Stimulated activated CD8-positive, alpha-beta memory T cell treated with anti-CD3 and anti-CD28 coated beads, Interleukin-7, amount 100 ng/mL, for 24 hours (primary cell): ENCODE measurements around the gene OTP.

Experiments used
- DNase-seq: peaks from one replicate; pipeline ENCODE4 v3.0.0-alpha.2; 2020; ENCODE audit warnings: low read depth

The OTP gene

GRCh38 chr5:77637998-77638762 is at the start of gene OTP:
TSS of gene OTP (minus strand) at chr5:77638713. CDS start at chr5:77638549, 164 bp downstream.
- DNase-seq, result no peak

- DNase-seq, result no peak
Observed at GRCh38 chr5:77683171-77683732, 44.7 kb upstream of the OTP start.

GRCh38 chr5:77670526-77670925 is 32.0 kb upstream of the OTP start:
- DNase-seq, result no peak

- no peak for DNase-seq
Observed at GRCh38 chr5:77669677-77670076, 31.2 kb upstream of the OTP start.

- no peak for DNase-seq
Observed at GRCh38 chr5:77663090-77663863, 24.8 kb upstream of the OTP start.

DNA sequence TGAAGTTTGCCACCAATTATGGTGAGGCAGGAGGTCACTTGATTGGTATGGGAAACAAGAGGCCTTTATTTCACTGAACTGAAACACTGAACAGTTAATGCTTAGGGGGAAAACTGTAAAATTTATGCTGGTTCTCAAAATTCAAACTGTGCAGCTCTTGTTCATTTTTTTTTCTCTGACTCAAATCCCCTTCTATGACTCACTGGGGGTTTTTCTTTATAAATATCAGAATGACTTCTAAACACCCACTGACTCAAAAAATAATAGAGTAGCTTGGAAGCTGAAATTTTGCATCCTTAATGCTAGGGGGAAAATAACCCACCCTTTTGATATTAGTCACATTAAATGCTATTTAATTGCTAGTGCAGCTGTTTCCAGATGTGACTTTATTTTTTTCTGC is 24.1 kb upstream of the OTP start:
- DNase-seq, result no peak

GRCh38 chr5:77658662-77659061 is 20.1 kb upstream of the OTP start:
- DNase-seq, result no peak

GRCh38 chr5:77651343-77651742 is 12.8 kb upstream of the OTP start:
- DNase-seq, result no peak

DNA sequence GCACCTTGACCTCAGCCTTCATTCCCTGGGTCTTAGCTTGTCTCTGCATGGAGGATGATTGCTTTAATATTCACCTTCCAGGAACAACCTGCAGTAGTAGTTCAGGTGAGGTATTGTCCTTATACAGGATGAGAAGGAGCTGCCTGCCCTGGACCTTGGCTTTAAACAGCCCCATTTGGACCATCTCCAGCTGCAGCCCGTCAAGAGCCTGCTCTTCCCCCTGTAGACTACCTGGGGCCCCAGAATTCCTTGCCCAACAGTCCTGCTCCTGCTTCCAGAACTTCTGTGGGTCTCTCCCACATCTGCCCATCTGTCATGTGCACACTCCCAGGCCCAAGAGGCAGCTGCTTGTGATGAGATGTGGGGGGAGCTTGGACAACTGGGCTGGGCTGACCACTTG is 12.2 kb upstream of the OTP start:
- no peak for DNase-seq

DNA sequence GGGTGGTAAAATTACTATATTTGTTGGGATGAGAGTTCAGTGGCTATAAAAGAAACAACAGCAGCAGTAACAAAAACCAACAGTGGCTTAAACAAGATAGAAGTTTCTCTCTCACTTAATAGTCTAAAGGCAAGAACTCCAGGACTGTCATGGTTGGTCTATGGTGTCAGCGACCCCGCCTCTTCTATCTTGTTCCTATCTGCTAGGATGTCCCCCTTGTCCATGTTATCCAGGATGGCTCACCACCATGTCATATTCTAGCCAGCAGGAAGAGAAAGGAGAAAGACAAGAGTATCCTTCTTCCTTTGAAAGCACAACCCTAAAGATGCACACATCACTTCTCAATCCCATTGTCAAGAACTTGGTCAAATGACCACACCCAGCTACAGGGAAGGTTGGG is 11.3 kb upstream of the OTP start:
- DNase-seq, result no peak

DNA sequence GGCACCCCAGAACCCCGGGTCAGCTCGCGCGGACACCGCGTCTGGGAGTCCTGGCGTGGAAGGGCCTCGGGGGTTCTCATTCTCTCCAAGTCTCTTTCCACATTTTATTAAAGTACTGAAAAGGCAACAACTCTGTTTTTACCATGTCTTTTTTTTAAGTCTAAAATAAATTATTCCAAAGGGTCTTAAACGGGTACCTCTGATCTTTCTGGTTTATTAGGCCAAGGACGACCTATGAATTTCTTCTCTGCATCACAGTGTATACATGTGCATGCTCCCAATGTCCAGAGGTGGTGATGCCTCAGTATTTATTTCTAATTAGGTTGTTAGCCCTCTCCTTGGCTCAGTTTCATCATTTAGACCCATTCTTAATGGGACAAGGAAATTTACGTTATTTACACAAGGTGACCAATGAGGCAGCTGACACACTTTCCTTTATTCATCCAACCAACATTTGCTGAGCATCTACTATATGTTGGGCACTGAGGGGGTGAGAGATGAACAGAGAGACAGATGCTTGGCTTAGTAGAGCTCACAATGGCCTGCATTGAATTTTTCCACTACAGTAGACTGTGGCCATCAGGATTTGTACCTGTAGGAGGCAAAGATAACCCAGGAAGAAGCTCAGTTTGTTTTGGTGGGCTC is 7.6 kb upstream of the OTP start:
- no peak for DNase-seq

DNA sequence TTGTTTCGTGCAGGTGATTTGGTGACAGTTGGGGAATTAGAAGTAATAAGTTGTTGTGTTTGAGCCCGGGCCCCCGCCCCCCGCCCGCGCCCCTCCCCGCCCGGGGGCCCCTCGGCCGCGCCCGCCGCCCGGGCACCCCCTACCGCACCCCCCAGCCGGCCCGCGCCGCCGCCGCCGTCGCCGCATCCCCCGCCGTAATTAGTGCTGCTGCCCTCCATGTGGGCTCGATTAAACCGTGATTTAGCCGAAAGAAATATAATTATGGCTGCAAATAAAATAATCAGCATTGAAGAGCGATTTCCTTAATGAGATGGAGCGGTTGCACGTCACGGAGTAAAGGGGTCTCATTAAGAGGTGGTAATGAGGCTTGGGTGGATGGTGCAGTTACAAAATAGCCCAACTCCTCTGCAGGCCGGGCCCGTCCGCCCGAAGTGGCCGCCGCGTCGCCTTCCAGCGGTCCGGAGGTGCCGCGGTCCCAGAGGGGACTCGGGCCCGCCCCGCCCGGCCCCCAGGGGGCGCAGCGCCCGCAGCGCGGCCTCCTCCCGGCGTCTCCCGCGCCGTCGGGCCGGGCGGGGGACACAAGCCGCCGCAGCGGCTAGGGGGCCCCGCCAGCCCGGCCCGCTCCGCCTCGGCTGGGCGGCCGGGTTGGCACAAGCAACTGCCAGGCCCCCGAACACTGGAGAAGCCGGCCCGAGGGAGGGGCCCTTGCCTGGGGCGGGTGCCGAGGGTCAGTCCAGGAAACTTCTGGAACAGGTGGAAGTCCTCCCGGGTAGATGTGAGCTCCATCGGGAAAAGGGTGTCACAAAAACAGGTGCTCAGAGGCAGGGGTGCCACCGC is 6.9 kb upstream of the OTP start:
- no peak for DNase-seq

DNA sequence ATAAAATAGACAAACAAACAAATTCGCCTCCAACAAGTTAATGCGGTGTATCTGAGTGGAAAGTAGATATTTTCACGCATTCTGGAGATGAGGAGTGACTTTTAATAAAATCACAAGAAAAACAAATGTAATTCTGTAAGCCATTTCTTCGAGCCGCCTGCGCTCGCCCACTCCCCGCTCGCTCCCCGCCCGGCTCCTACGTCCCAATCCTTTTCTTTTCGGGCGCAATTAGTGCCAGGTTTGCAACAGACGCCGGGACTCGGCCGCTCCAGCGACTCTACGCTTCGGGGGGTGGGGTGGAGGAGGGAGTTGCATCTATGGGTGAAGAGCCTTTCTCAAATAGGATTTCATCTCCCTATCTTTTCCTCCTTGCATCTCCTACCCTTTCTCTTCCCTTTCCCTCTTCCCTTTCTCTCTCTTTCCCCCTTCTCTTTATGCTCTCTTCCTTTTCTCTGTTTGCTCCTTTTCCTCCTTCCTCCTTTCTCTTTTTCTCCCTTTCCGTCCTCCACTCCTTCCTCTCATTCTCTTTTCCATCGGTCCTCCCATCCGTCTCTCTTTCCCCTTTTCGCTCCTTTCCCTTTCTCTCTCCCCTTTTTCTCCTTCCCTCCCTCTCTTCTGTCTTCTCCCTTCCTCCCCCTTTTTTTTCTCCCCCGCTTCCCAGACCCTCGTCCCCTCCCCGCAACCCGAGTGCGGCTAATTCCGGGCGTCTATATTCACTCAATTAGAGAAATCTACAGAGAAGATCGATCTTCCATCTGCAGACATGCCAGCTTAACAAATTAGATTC is 6.1 kb upstream of the OTP start:
- DNase-seq, result no peak

- no peak for DNase-seq
Observed at GRCh38 chr5:77643654-77644370, 5.3 kb upstream of the OTP start.

GRCh38 chr5:77642738-77643653 is 4.5 kb upstream of the OTP start:
- DNase-seq, result no peak

GRCh38 chr5:77641963-77642737 is 3.6 kb upstream of the OTP start:
- no peak for DNase-seq

- no peak for DNase-seq
Observed at GRCh38 chr5:77641397-77641943, 3.0 kb upstream of the OTP start.
